ENCODE results near the gene ASCL4. TPM values are rescaled to one million over a fixed set of nuclear protein-coding genes. Genes with fewer than 3 reads are reported as not detected.

Gene ASCL4
- total and polyA plus RNA-seq, 2 experiments from 2014 or later: not detected

DNA sequence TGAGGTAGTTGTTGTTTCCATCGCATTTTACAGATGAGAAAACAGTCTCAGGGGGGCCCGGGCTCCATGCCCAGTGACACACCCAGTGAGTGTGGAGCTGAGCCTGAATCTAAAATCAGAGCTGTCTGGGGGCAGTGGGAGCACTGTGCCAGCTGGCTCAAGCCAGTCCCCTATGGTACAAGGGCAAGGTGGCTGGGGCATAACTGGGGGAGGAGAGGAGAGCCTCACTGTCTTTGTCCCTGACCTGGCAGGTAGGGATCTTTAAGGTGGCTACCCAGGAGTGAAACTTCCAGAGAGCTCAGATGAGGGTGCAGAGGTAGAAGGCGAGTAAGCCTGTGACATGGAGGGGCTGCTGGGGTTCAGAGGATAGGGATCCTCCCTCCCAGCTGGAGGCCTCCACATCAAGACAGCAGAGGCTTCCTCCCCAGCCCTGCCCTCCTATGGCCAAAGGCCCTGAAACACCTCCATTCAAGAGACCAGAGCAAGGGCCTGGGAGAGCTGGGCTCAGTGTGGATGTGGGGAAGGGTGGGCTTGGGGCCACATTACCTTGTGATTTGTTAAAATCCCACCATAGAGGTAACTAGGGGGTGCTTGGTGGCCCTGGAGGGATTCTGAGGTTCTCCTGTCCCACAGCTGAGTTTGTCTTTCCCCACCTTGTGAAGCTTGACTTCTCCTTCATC lies 33.1 kb downstream of the ASCL4 start:
- Mint-ChIP-seq H3K4me3 (no peak overlapping the region), H3K27ac (no peak overlapping the region), H3K4me1 (no peaks in the 10 kb centered on the region; the same call in 2 of the 3 replicates), H3K9me3 (no peaks in the 10 kb centered on the region; the same call in 2 of the 3 replicates), H3K36me3 (ENCODE audit: low read depth) (no peaks in the 10 kb centered on the region), H3K27me3 (ENCODE audit: insufficient read depth, low read depth, poor library complexity) (peaks cover 3% of the 10 kb centered on the region)
- Histone ChIP-seq H3K36me3 (ENCODE audit: insufficient read depth) (no peaks in the 10 kb centered on the region), H3F3A (replicated peaks; ENCODE audit: low read depth) (no peaks in the 10 kb centered on the region), H3K27ac (ENCODE audit: low read depth) (no peak overlapping the region), H3K79me2 (replicated peaks; ENCODE audit: insufficient read depth) (no peaks in the 10 kb centered on the region), H3K27me3 (ENCODE audit: insufficient read depth) (no peaks in the 10 kb centered on the region), H3K9me2 (ENCODE audit: insufficient read depth) (no peaks in the 10 kb centered on the region), H2AFZ (no peak overlapping the region), H4K20me1 (replicated peaks; ENCODE audit: insufficient read depth) (no peaks in the 10 kb centered on the region), H3K4me1 (ENCODE audit: insufficient read depth) (no peaks in the 10 kb centered on the region), H3K4me2 (no peak overlapping the region), H3K4me3 (no peak overlapping the region)
- TF ChIP-seq, protein P1, sequence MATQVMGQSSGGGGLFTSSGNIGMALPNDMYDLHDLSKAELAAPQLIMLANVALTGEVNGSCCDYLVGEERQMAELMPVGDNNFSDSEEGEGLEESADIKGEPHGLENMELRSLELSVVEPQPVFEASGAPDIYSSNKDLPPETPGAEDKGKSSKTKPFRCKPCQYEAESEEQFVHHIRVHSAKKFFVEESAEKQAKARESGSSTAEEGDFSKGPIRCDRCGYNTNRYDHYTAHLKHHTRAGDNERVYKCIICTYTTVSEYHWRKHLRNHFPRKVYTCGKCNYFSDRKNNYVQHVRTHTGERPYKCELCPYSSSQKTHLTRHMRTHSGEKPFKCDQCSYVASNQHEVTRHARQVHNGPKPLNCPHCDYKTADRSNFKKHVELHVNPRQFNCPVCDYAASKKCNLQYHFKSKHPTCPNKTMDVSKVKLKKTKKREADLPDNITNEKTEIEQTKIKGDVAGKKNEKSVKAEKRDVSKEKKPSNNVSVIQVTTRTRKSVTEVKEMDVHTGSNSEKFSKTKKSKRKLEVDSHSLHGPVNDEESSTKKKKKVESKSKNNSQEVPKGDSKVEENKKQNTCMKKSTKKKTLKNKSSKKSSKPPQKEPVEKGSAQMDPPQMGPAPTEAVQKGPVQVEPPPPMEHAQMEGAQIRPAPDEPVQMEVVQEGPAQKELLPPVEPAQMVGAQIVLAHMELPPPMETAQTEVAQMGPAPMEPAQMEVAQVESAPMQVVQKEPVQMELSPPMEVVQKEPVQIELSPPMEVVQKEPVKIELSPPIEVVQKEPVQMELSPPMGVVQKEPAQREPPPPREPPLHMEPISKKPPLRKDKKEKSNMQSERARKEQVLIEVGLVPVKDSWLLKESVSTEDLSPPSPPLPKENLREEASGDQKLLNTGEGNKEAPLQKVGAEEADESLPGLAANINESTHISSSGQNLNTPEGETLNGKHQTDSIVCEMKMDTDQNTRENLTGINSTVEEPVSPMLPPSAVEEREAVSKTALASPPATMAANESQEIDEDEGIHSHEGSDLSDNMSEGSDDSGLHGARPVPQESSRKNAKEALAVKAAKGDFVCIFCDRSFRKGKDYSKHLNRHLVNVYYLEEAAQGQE (IDR thresholded peaks at IDR 0.05; ENCODE audit: unreplicated experiment): no peak
- TF ChIP-seq CREB1 (CRISPR knock-in tag; IDR thresholded peaks at IDR 0.05; ENCODE audit: low read depth): no peak
- TF ChIP-seq EZH2phosphoT487 (IDR thresholded peaks at IDR 0.05; ENCODE audit: unreplicated experiment): no peak
- TF ChIP-seq ZNF331 (CRISPR knock-in tag; IDR thresholded peaks at IDR 0.05; ENCODE audit: low read depth): no peak
- TF ChIP-seq, protein P2, sequence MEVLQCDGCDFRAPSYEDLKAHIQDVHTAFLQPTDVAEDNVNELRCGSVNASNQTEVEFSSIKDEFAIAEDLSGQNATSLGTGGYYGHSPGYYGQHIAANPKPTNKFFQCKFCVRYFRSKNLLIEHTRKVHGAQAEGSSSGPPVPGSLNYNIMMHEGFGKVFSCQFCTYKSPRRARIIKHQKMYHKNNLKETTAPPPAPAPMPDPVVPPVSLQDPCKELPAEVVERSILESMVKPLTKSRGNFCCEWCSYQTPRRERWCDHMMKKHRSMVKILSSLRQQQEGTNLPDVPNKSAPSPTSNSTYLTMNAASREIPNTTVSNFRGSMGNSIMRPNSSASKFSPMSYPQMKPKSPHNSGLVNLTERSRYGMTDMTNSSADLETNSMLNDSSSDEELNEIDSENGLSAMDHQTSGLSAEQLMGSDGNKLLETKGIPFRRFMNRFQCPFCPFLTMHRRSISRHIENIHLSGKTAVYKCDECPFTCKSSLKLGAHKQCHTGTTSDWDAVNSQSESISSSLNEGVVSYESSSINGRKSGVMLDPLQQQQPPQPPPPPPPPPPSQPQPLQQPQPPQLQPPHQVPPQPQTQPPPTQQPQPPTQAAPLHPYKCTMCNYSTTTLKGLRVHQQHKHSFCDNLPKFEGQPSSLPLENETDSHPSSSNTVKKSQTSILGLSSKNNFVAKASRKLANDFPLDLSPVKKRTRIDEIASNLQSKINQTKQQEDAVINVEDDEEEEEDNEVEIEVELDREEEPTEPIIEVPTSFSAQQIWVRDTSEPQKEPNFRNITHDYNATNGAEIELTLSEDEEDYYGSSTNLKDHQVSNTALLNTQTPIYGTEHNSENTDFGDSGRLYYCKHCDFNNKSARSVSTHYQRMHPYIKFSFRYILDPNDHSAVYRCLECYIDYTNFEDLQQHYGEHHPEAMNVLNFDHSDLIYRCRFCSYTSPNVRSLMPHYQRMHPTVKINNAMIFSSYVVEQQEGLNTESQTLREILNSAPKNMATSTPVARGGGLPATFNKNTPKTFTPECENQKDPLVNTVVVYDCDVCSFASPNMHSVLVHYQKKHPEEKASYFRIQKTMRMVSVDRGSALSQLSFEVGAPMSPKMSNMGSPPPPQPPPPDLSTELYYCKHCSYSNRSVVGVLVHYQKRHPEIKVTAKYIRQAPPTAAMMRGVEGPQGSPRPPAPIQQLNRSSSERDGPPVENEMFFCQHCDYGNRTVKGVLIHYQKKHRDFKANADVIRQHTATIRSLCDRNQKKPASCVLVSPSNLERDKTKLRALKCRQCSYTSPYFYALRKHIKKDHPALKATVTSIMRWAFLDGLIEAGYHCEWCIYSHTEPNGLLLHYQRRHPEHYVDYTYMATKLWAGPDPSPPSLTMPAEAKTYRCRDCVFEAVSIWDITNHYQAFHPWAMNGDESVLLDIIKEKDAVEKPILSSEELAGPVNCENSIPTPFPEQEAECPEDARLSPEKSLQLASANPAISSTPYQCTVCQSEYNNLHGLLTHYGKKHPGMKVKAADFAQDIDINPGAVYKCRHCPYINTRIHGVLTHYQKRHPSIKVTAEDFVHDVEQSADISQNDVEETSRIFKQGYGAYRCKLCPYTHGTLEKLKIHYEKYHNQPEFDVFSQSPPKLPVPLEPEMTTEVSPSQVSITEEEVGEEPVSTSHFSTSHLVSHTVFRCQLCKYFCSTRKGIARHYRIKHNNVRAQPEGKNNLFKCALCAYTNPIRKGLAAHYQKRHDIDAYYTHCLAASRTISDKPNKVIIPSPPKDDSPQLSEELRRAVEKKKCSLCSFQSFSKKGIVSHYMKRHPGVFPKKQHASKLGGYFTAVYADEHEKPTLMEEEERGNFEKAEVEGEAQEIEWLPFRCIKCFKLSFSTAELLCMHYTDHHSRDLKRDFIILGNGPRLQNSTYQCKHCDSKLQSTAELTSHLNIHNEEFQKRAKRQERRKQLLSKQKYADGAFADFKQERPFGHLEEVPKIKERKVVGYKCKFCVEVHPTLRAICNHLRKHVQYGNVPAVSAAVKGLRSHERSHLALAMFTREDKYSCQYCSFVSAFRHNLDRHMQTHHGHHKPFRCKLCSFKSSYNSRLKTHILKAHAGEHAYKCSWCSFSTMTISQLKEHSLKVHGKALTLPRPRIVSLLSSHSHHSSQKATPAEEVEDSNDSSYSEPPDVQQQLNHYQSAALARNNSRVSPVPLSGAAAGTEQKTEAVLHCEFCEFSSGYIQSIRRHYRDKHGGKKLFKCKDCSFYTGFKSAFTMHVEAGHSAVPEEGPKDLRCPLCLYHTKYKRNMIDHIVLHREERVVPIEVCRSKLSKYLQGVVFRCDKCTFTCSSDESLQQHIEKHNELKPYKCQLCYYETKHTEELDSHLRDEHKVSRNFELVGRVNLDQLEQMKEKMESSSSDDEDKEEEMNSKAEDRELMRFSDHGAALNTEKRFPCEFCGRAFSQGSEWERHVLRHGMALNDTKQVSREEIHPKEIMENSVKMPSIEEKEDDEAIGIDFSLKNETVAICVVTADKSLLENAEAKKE (CRISPR knock-in tag; IDR thresholded peaks at IDR 0.05): no peak
- TF ChIP-seq NANOG (IDR thresholded peaks at IDR 0.05; ENCODE audit: borderline replicate concordance): no peak
- TF ChIP-seq, protein P3, sequence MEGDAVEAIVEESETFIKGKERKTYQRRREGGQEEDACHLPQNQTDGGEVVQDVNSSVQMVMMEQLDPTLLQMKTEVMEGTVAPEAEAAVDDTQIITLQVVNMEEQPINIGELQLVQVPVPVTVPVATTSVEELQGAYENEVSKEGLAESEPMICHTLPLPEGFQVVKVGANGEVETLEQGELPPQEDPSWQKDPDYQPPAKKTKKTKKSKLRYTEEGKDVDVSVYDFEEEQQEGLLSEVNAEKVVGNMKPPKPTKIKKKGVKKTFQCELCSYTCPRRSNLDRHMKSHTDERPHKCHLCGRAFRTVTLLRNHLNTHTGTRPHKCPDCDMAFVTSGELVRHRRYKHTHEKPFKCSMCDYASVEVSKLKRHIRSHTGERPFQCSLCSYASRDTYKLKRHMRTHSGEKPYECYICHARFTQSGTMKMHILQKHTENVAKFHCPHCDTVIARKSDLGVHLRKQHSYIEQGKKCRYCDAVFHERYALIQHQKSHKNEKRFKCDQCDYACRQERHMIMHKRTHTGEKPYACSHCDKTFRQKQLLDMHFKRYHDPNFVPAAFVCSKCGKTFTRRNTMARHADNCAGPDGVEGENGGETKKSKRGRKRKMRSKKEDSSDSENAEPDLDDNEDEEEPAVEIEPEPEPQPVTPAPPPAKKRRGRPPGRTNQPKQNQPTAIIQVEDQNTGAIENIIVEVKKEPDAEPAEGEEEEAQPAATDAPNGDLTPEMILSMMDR (conservative IDR thresholded peaks at IDR 0.05; ENCODE audit: low read depth in 2 of 2): no peak
- no peak for TF ChIP-seq POLR2AphosphoS5 (IDR thresholded peaks at IDR 0.05; ENCODE audit: low read depth)
- TF ChIP-seq, protein P4, sequence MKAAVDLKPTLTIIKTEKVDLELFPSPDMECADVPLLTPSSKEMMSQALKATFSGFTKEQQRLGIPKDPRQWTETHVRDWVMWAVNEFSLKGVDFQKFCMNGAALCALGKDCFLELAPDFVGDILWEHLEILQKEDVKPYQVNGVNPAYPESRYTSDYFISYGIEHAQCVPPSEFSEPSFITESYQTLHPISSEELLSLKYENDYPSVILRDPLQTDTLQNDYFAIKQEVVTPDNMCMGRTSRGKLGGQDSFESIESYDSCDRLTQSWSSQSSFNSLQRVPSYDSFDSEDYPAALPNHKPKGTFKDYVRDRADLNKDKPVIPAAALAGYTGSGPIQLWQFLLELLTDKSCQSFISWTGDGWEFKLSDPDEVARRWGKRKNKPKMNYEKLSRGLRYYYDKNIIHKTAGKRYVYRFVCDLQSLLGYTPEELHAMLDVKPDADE (IDR thresholded peaks at IDR 0.05): no peak
- TF ChIP-seq STAT1 (IDR thresholded peaks at IDR 0.05; ENCODE audit: unreplicated experiment): no peak
- TF ChIP-seq ZNF114 (CRISPR knock-in tag; IDR thresholded peaks at IDR 0.05): no peak
- no peak for TF ChIP-seq JUNB (IDR thresholded peaks at IDR 0.05; ENCODE audit: unreplicated experiment)
- TF ChIP-seq EZH2 (IDR thresholded peaks at IDR 0.05; ENCODE audit: low read depth, unreplicated experiment): no peak
- DNase-seq (ENCODE audit: low spot score): no peak
- no peak for ATAC-seq
